ENCODE measurements around the gene ZNF511.

The ZNF511 gene

GRCh38 chr10:133270773-133271297, 37.9 kb upstream of the ZNF511 start:
- no peak for DNase-seq
- TF ChIP-seq GATA1 (IDR thresholded peaks at IDR 0.05; ENCODE audit: low read depth, low read length), result no peak
- no peak for TF ChIP-seq POLR2A (IDR thresholded peaks at IDR 0.05; ENCODE audit: low read length)

DNA sequence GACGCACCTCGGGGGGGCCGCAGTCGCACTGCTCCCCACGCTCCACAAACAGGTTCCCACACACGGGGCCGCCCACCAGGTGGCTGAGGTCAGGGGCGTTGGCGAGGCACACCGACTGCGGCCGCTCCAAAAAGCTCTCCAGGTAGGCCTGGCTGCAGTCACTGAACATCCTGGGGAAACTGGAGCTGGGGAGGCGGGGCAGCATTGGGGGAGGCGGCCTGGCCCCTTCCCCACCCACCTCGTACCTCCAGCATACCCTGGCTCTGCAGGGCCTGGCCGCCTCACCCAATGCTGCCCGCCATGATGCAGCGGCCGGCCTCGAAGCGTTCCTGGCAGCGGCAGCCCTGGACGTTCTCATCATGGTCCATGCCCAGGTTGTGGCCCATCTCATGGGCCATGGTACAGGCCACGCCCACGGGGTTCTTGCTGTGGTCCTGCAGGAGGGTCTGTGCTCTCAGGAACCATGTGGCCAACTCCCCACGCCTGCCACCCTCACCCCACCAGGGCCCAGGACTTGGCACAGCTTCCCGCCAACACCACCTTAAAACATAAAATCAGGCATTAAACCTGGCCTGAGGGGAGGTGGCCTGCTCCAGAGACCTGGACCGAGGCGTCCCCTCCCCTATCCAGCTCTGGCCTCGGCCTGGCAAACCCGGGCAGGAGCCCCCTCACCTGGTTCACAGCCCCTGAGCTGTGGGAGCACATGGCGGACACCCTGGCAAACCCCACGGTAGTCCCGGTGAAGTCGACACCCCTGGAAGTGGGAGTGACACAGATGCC, 37.0 kb upstream of the ZNF511 start:
- no peak for DNase-seq
- no peak for TF ChIP-seq POLR2A (IDR thresholded peaks at IDR 0.05; ENCODE audit: low read length)
- no peak for TF ChIP-seq GATA1 (IDR thresholded peaks at IDR 0.05; ENCODE audit: low read depth, low read length)

- TF ChIP-seq POLR2A (IDR thresholded peaks at IDR 0.05; ENCODE audit: low read length), result no peak
- TF ChIP-seq GATA1 (IDR thresholded peaks at IDR 0.05; ENCODE audit: low read depth, low read length), result no peak
- no peak for DNase-seq
These were observed 36.3 kb upstream of the ZNF511 start for GRCh38 chr10:133272301-133272963.

DNA sequence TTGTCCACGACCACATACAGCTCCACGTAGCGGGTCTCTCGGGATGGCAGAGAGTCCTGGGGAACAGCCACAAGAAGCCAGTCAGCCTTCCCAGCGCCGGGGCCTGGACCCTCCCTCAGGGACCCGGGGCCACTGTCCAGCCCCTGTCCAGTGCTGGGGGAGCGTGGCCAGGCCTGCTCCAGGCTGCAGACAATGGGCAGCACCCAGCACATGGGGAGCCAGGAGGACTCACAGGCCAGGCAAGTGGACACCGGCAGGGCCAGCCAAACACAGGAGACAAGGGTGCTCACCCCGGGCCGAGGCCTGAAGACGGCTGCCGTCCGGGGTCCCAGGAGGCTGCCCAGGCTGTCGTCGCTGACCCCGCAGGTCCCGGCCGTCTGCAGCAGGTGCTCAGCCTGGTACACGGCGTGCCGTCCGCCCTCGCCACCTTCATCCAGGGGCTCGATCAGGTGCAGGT, 35.7 kb upstream of the ZNF511 start:
- TF ChIP-seq GATA1 (IDR thresholded peaks at IDR 0.05; ENCODE audit: low read depth, low read length), result no peak
- no peak for TF ChIP-seq POLR2A (IDR thresholded peaks at IDR 0.05; ENCODE audit: low read length)
- no peak for DNase-seq

- TF ChIP-seq POLR2A (IDR thresholded peaks at IDR 0.05; ENCODE audit: low read length) (no peak), GATA1 (IDR thresholded peaks at IDR 0.05; ENCODE audit: low read depth, low read length) (no peak)
- DNase-seq, result no peak
These were observed 35.1 kb upstream of the ZNF511 start for GRCh38 chr10:133273534-133274143.

DNA sequence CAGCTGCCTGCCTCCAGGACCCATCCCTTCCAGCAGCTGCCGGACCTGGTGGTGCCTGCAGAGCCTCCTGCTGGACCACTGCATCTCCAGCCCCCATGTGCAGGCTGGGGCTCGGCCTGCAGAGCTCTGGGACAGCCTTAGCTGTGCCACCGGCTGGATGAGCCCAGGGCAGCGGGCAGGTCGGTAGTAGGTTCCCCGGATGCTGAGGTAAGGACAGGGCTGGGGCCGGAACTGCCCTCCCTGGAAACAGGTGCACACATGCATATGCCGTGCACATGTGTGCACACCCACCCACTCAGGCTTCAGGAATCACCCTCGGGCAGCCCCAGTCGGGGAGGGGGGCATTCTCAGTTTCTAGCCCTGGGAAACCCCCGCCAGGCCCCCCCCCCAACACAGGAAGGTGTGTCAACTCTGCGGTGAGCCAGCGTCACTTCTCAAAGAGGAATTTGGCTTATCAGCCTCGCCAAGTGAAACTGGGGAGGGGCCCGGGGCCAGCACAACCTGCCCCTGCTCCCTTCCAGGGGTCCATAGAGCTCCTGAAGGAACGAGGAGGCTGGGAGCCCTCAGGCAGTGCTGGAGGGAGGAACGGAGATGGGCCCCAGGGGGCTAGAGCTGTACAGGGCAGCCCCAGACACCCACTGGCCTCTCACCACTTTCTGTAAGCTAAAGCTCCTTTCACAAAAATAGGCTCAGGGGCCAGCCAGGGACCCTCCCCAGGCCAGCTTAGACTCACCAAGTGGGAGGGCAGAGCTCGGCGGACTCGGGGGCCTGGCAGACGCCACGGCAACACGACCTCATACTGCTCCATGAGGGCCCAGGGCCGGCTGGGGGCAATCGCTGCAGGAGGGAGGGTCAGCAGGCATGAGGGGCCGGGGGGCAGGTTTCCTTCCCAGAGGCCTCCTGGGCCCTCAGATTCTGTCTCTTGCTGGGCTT, 33.7 kb upstream of the ZNF511 start:
- TF ChIP-seq GATA1 (IDR thresholded peaks at IDR 0.05; ENCODE audit: low read depth, low read length), result no peak
- no peak for TF ChIP-seq POLR2A (IDR thresholded peaks at IDR 0.05; ENCODE audit: low read length)
- peak; percentile 69 for DNase-seq

DNA sequence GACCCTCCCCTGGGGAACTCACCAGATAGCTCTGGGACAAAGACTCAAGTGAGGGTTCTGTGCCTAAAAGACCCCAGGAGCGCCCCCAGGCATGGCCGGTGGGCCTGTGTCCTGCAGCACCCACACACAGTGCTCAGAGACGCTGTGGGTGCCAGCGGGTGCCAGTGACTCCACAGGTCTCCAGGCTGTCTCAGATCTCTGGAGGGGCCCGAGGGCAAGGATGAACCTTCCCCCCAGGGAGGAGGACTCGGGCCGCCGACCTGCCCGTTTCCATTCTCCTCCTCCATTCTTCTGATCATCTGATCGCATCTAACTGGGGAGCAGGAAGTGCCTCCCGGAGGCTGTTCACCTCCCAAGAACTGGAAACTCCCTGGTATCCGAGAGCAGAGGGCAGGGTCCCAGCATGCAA, 33.0 kb upstream of the ZNF511 start:
- peak; percentile 57 to 59 for DNase-seq

DNA sequence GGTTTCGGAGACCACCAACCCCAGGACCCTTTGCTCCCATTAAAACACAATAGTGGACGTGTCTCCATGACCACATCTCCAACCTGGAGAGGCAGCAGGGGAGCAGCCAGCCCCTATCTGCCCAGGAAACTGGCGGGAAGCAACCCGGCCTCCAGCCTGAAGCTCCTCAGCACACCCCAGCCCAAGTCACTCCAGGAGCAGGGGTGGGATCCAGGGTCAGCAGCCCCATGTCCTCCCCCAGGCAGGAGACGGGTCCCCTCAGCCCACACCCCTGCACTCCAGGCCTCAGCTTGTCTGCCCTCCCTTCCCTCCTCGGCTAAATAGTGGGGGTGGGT, 32.6 kb upstream of the ZNF511 start:
- TF ChIP-seq GATA1 (IDR thresholded peaks at IDR 0.05; ENCODE audit: low read depth, low read length), result no peak
- no peak for TF ChIP-seq POLR2A (IDR thresholded peaks at IDR 0.05; ENCODE audit: low read length)

More for the DNA sequence above, 33.0 kb upstream of the ZNF511 start:
- no peak for TF ChIP-seq GATA1 (IDR thresholded peaks at IDR 0.05; ENCODE audit: low read depth, low read length)
- TF ChIP-seq POLR2A (IDR thresholded peaks at IDR 0.05; ENCODE audit: low read length), result no peak

GRCh38 chr10:133276435-133277201, 32.1 kb upstream of the ZNF511 start, which contains the start of gene ADAM8:
Gene ADAM8 (minus strand): TSS chr10:133276868. CDS start chr10:133276817, 51 bp downstream.
- DNase-seq, result peak; percentile 56 to 65
- TF ChIP-seq POLR2A (IDR thresholded peaks at IDR 0.05; ENCODE audit: low read length), result no peak
- no peak for TF ChIP-seq GATA1 (IDR thresholded peaks at IDR 0.05; ENCODE audit: low read depth, low read length)

More for the DNA sequence above, 32.6 kb upstream of the ZNF511 start:
- DNase-seq, result peak in 1 of 2 experiments; percentile 46

DNA sequence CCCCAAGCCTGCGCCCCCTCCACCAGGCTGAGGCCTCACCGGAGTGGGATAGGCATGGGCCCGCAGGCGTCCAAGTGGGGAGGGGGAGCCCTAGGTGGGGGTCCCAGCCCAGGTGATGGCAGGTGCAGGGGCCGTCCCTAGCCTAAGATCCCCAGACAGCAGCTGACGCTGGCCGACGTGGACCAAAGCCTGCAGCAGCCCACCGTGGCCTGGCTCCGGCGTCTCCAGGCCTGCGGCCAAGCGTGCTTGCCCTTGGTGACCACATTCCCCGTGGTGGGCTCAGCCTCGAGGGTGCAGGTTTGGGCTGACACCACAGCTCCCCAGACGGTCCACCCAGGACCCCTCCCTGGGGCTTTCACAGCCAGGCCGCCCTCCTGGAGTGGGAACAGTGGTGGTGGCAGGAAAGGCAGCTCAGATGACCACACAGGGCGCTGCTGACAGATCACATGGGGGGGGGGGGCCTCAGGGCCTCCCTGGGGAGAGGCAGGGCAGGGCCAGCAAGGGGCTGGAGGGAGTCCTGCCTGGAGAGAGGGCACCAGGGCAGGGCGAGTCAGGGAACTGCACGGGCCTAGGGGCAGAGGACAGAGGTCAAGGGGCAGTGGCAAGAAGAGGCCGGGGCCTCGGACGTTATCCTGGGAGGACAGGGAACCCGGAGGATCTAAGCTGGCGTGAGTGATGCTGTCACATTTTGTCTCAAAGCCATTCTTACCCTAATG, 31.3 kb upstream of the ZNF511 start:
- no peak for DNase-seq
- TF ChIP-seq POLR2A (IDR thresholded peaks at IDR 0.05; ENCODE audit: low read length), result no peak

DNA sequence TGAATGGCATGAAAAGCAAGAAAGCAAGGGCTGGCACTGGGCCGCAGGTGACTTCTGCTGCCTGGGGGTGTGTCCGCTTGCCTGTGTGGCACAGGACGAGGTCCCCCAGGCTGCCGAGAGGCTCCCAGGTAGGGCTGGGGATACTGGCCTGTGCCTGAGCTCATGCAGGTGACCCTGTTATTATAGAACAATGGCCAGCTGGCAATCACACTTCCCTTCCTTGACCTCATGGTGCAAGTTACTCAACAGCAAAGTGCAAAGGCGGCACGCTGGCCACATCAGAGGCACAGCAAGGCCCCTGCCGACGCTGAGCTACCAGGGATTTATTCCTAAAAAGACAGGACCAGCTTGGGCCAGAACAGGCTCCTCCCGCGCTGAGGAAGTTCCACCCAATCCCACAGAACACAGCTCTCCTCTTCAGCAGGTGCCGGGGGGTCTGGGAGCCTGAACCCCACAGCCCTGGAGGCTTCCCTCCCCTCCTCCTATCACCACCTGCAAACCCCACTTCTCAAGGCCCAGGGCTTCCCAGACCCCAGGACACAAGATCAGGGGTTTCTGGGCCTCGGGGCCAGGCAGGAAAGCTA, 30.6 kb upstream of the ZNF511 start:
- no peak for DNase-seq
- TF ChIP-seq GATA1 (IDR thresholded peaks at IDR 0.05; ENCODE audit: low read depth, low read length) (no peak), POLR2A (IDR thresholded peaks at IDR 0.05; ENCODE audit: low read length) (no peak)
